HEK293 (cell line): ENCODE measurements around the gene HLF.

ENCODE experiments used
- CTCF ChIA-PET: fragments of 350-600 bp; formaldehyde crosslinking; extraction: SDS; loops from one replicate; lab custom pipeline; 2021; ENCODE audit warnings: antibody characterized with exemption; lab: Yijun Ruan, JAX
- POLR2A ChIA-PET: fragments of 300-600 bp; formaldehyde crosslinking; extraction: SDS; loops from one replicate; lab custom pipeline; 2020; ENCODE audit warnings: antibody characterized with exemption, inconsistent platforms; lab: Yijun Ruan, JAX
- H3K27ac ChIP-seq: fragments of 200-500 bp; sonication (Bioruptor generic); 2 replicates; pipeline ENCODE4 v1.5.1; 2014; ENCODE audit warnings: low read depth, low read length, control low read depth, inconsistent platforms; ENCODE audit errors: extremely low read depth
- H3K36me3 ChIP-seq, 2 experiments: fragments of 200-500 bp in 1 of 2; sonication (Bioruptor generic) in 1 of 2; 1 replicate in 1 of 2; 2 replicates in 1 of 2; pipeline ENCODE4 v1.5.1; 2014 to 2017; ENCODE audit warnings: inconsistent platforms in 2 of 2, low read length in 2 of 2; ENCODE audit not compliant: control insufficient read depth in 2 of 2, insufficient read depth in 1 of 2
- H3K4me1 ChIP-seq: fragments of 200-500 bp; sonication (Bioruptor generic); 2 replicates; pipeline ENCODE4 v1.5.1; 2014; ENCODE audit warnings: mild to moderate bottlenecking, low read length, inconsistent platforms; ENCODE audit not compliant: control insufficient read depth, insufficient read depth
- H3K4me3 ChIP-seq: 2 replicates; pipeline ENCODE4 v1.5.1; 2011; ENCODE audit warnings: low read depth, mild to moderate bottlenecking, control low read depth, low read length, moderate library complexity
- H3K9me3 ChIP-seq: fragments of 200-500 bp; sonication (Bioruptor generic); 2 replicates; pipeline ENCODE4 v1.5.1; 2014; ENCODE audit warnings: low read depth, low read length, inconsistent platforms; ENCODE audit not compliant: control insufficient read depth, insufficient read depth
- BCL11A ChIP-seq: fragments of 450-650 bp; formaldehyde crosslinking; IDR thresholded peaks from 2 replicates; pipeline ENCODE4 v1.5.1; 2016; ENCODE audit warnings: low read depth, missing biosample characterization, missing genetic modification characterization
- HOXC10 ChIP-seq: sonication (generic); formaldehyde crosslinking; IDR thresholded peaks from 2 replicates; pipeline ENCODE4 v1.8.1; 2023; ENCODE audit warnings: mild to moderate bottlenecking, missing genetic modification reagents
- KLF7 ChIP-seq: fragments of 450-650 bp; formaldehyde crosslinking; IDR thresholded peaks from 2 replicates; pipeline ENCODE4 v1.5.1; 2016; ENCODE audit warnings: missing biosample characterization, missing genetic modification characterization, borderline replicate concordance
- MZF1 ChIP-seq: fragments of 450-650 bp; formaldehyde crosslinking; IDR thresholded peaks from 2 replicates; pipeline ENCODE4 v1.5.1; 2017; ENCODE audit warnings: missing biosample characterization, missing genetic modification characterization, borderline replicate concordance
- RBAK ChIP-seq: fragments of 450-650 bp; formaldehyde crosslinking; IDR thresholded peaks from 2 replicates; pipeline ENCODE4 v1.5.1; 2016; ENCODE audit warnings: missing biosample characterization, missing genetic modification characterization
- SP3 ChIP-seq: fragments of 450-650 bp; formaldehyde crosslinking; IDR thresholded peaks from 2 replicates; pipeline ENCODE4 v1.5.1; 2016; ENCODE audit warnings: missing biosample characterization, missing genetic modification characterization
- SP7 ChIP-seq: fragments of 450-650 bp; formaldehyde crosslinking; IDR thresholded peaks from 2 replicates; pipeline ENCODE4 v1.5.1; 2016; ENCODE audit warnings: missing biosample characterization, missing genetic modification characterization
- TRIM28 ChIP-seq: IDR thresholded peaks from 2 replicates; pipeline ENCODE4 v1.6.1; 2011; ENCODE audit warnings: low read length, control low read depth, borderline replicate concordance
- ZFHX2 ChIP-seq: fragments of 450-650 bp; formaldehyde crosslinking; conservative IDR thresholded peaks from 2 replicates; pipeline ENCODE4 v1.5.1; 2016; ENCODE audit warnings: missing biosample characterization, missing genetic modification characterization
- ZFP37 ChIP-seq: fragments of 450-650 bp; formaldehyde crosslinking; IDR thresholded peaks from 2 replicates; pipeline ENCODE4 v1.5.1; 2016; ENCODE audit warnings: missing biosample characterization, missing genetic modification characterization
- ZNF10 ChIP-seq: fragments of 450-650 bp; formaldehyde crosslinking; IDR thresholded peaks from 2 replicates; pipeline ENCODE4 v1.5.1; 2017; ENCODE audit warnings: missing biosample characterization, missing genetic modification characterization
- ZNF157 ChIP-seq: fragments of 450-650 bp; formaldehyde crosslinking; IDR thresholded peaks from 2 replicates; pipeline ENCODE4 v1.5.1; 2016; ENCODE audit warnings: missing biosample characterization, missing genetic modification characterization
- ZNF211 ChIP-seq: fragments of 450-650 bp; formaldehyde crosslinking; IDR thresholded peaks from 2 replicates; pipeline ENCODE4 v1.5.1; 2016; ENCODE audit warnings: low read depth, missing biosample characterization, missing genetic modification characterization
- ZNF423 ChIP-seq: fragments of 450-650 bp; formaldehyde crosslinking; IDR thresholded peaks from 2 replicates; pipeline ENCODE4 v1.5.1; 2016; ENCODE audit warnings: missing biosample characterization, missing genetic modification characterization
- ZNF560 ChIP-seq: fragments of 450-650 bp; formaldehyde crosslinking; IDR thresholded peaks from 2 replicates; pipeline ENCODE4 v1.5.1; 2017; ENCODE audit warnings: missing biosample characterization, missing genetic modification characterization, borderline replicate concordance
- ZNF600 ChIP-seq: fragments of 450-650 bp; formaldehyde crosslinking; IDR thresholded peaks from 2 replicates; pipeline ENCODE4 v1.5.1; 2016; ENCODE audit warnings: missing biosample characterization, missing genetic modification characterization
- ZNF660 ChIP-seq: fragments of 450-650 bp; IDR thresholded peaks from 2 replicates; pipeline ENCODE4 v1.5.1; 2018; ENCODE audit warnings: missing biosample characterization, mild to moderate bottlenecking, missing genetic modification characterization
- ZNF677 ChIP-seq: fragments of 450-650 bp; IDR thresholded peaks from 2 replicates; pipeline ENCODE4 v1.5.0; 2018; ENCODE audit warnings: missing biosample characterization, mild to moderate bottlenecking, missing genetic modification characterization, moderate library complexity
- ZNF776 ChIP-seq: fragments of 450-650 bp; formaldehyde crosslinking; IDR thresholded peaks from 2 replicates; pipeline ENCODE4 v1.5.0; 2017; ENCODE audit warnings: missing biosample characterization, missing genetic modification characterization, borderline replicate concordance
- TF ChIP-seq, protein P1 (sequence below): fragments of 450-650 bp; formaldehyde crosslinking; IDR thresholded peaks from 2 replicates; pipeline ENCODE4 v1.5.1; 2017; ENCODE audit warnings: missing biosample characterization, mild to moderate bottlenecking, missing genetic modification characterization, moderate library complexity
- TF ChIP-seq, protein P2 (sequence below): fragments of 450-650 bp; IDR thresholded peaks from 2 replicates; pipeline ENCODE4 v1.5.1; 2018; ENCODE audit warnings: missing biosample characterization, missing genetic modification characterization
- TF ChIP-seq, protein P3 (sequence below): fragments of 450-650 bp; formaldehyde crosslinking; IDR thresholded peaks from 2 replicates; pipeline ENCODE4 v1.5.1; 2017; ENCODE audit warnings: missing biosample characterization, missing genetic modification characterization
- TF ChIP-seq, protein P4 (sequence below): fragments of 450-650 bp; formaldehyde crosslinking; IDR thresholded peaks from 2 replicates; pipeline ENCODE4 v1.5.1; 2016; ENCODE audit warnings: missing biosample characterization, missing genetic modification characterization
- TF ChIP-seq, protein P5 (sequence below): fragments of 450-650 bp; formaldehyde crosslinking; IDR thresholded peaks from 2 replicates; pipeline ENCODE4 v1.5.1; 2017; ENCODE audit warnings: missing biosample characterization, missing genetic modification characterization

HLF gene

DNA sequence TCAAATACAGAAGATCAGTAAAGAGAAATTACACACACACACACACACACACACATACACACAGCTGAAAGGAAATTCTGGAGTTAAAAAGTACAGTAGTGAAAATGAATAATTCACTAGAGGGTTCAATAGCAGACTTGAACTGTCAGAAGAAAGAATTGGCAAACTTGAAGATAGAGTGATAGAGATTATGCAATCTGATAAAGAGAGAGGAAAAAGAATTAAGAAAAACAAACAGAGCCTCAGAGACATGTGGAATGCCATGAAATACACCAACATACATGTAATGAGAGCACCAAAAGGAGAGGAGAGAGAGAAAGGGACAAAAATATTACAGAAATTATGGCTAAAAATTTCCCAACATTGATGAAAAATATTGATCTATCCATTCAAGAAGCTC lies 96.2 kb downstream of the HLF start (continued):
- TF ChIP-seq, protein P1, sequence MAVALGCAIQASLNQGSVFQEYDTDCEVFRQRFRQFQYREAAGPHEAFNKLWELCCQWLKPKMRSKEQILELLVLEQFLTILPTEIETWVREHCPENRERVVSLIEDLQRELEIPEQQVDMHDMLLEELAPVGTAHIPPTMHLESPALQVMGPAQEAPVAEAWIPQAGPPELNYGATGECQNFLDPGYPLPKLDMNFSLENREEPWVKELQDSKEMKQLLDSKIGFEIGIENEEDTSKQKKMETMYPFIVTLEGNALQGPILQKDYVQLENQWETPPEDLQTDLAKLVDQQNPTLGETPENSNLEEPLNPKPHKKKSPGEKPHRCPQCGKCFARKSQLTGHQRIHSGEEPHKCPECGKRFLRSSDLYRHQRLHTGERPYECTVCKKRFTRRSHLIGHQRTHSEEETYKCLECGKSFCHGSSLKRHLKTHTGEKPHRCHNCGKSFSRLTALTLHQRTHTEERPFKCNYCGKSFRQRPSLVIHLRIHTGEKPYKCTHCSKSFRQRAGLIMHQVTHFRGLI (tag by site-specific recombination): no peak
- TF ChIP-seq TRIM28 (peak; percentile 91), ZNF677 (no peak), KLF7 (tag by site-specific recombination) (no peak), RBAK (tag by site-specific recombination) (no peak)
- TF ChIP-seq, all 188 proteins: peak for 3

DNA sequence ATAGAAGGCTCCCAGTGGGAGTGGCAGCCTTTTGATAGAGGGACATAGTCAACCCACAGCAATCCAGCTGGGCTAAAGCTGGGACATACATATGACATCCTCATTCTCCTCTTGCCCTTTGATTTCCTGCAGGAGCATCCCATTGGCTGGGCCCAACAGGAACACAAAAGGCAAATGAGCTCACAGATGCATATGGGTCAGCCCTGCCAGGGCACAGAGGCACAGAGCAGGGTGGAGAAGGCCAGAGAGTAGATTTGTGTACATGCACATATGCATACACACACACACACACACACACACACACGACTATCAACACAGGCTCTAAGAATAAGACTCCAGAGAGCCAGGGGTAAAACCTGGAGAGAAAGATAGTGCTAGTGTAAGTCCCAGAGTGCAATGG lies 98.3 kb downstream of the HLF start:
- no peaks in the 10 kb centered on the region for H3K4me1 ChIP-seq
- no peak for TF ChIP-seq BCL11A (tag by site-specific recombination)
- TF ChIP-seq MZF1 (tag by site-specific recombination): no peak
- TF ChIP-seq, protein P2, sequence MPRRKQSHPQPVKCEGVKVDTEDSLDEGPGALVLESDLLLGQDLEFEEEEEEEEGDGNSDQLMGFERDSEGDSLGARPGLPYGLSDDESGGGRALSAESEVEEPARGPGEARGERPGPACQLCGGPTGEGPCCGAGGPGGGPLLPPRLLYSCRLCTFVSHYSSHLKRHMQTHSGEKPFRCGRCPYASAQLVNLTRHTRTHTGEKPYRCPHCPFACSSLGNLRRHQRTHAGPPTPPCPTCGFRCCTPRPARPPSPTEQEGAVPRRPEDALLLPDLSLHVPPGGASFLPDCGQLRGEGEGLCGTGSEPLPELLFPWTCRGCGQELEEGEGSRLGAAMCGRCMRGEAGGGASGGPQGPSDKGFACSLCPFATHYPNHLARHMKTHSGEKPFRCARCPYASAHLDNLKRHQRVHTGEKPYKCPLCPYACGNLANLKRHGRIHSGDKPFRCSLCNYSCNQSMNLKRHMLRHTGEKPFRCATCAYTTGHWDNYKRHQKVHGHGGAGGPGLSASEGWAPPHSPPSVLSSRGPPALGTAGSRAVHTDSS (tag by site-specific recombination): no peak
- no peak for TF ChIP-seq ZNF211 (tag by site-specific recombination)
- TF ChIP-seq ZNF157: no peak
- no peak for TF ChIP-seq ZNF560 (tag by site-specific recombination)
- TF ChIP-seq ZNF10 (tag by site-specific recombination): no peak
- no peak for TF ChIP-seq HOXC10 (CRISPR knock-in tag)
- TF ChIP-seq SP7 (tag by site-specific recombination): no peak
- no peak overlapping the region for H3K27ac ChIP-seq
- CTCF ChIA-PET: interaction anchor here (1.0 to 1.3 kb wide), 2 partner anchors 15 to 151 kb away, joined by 6 to 7 read pairs; no protein-coding TSS in a partner anchor
- no peaks in the 10 kb centered on the region for H3K36me3 ChIP-seq
- POLR2A ChIA-PET: no interaction called here
- H3K9me3 ChIP-seq: no peaks in the 10 kb centered on the region
- no peak overlapping the region for H3K4me3 ChIP-seq

DNA sequence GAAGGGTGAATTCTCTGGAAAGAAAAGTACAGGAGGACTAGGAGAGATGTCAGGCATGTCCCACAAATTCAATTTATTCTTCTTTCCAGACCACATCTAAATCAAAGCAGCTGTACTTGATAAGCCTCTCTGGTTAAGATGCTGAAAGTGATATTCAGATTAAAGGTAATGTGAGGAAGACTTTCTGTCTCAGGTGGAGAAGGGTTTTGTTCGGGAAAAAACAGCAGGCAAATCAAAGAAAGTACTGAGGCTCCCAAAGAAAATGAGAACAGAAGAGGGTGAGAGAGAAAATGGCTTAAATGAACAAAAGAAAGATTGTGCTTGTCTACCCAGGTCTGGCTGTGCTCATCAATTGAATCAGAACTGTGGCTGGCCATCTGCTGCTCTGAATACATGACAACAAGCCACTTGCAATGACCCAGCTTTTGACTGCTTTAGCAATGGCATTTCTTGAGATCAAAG lies 101.3 kb downstream of the HLF start:
- H3K27ac ChIP-seq: no peak overlapping the region
- ChIA-PET POLR2A (no interaction called here), CTCF (interaction anchor here (1.0 kb wide), 2 partner anchors 9 to 148 kb away, joined by 6 read pairs; no protein-coding TSS in a partner anchor)
- no peak overlapping the region for H3K4me3 ChIP-seq
- H3K9me3 ChIP-seq: no peaks in the 10 kb centered on the region
- no peaks in the 10 kb centered on the region for H3K36me3 ChIP-seq
- no peak for TF ChIP-seq ZFP37 (tag by site-specific recombination)
- TF ChIP-seq, protein P3, sequence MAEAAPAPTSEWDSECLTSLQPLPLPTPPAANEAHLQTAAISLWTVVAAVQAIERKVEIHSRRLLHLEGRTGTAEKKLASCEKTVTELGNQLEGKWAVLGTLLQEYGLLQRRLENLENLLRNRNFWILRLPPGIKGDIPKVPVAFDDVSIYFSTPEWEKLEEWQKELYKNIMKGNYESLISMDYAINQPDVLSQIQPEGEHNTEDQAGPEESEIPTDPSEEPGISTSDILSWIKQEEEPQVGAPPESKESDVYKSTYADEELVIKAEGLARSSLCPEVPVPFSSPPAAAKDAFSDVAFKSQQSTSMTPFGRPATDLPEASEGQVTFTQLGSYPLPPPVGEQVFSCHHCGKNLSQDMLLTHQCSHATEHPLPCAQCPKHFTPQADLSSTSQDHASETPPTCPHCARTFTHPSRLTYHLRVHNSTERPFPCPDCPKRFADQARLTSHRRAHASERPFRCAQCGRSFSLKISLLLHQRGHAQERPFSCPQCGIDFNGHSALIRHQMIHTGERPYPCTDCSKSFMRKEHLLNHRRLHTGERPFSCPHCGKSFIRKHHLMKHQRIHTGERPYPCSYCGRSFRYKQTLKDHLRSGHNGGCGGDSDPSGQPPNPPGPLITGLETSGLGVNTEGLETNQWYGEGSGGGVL (tag by site-specific recombination): no peak
- TF ChIP-seq ZNF600 (tag by site-specific recombination): no peak
- no peak for TF ChIP-seq ZNF776
- TF ChIP-seq ZNF423 (tag by site-specific recombination): no peak
- TF ChIP-seq, protein P4, sequence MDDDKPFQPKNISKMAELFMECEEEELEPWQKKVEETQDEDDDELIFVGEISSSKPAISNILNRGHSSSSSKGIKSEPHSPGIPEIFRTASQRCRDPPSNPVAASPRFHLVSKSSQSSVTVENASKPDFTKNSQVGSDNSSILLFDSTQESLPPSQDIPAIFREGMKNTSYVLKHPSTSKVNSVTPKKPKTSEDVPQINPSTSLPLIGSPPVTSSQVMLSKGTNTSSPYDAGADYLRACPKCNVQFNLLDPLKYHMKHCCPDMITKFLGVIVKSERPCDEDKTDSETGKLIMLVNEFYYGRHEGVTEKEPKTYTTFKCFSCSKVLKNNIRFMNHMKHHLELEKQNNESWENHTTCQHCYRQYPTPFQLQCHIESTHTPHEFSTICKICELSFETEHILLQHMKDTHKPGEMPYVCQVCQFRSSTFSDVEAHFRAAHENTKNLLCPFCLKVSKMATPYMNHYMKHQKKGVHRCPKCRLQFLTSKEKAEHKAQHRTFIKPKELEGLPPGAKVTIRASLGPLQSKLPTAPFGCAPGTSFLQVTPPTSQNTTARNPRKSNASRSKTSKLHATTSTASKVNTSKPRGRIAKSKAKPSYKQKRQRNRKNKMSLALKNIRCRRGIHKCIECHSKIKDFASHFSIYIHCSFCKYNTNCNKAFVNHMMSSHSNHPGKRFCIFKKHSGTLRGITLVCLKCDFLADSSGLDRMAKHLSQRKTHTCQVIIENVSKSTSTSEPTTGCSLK (tag by site-specific recombination): no peak
- TF ChIP-seq, protein P5, sequence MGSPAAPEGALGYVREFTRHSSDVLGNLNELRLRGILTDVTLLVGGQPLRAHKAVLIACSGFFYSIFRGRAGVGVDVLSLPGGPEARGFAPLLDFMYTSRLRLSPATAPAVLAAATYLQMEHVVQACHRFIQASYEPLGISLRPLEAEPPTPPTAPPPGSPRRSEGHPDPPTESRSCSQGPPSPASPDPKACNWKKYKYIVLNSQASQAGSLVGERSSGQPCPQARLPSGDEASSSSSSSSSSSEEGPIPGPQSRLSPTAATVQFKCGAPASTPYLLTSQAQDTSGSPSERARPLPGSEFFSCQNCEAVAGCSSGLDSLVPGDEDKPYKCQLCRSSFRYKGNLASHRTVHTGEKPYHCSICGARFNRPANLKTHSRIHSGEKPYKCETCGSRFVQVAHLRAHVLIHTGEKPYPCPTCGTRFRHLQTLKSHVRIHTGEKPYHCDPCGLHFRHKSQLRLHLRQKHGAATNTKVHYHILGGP (tag by site-specific recombination): no peak
- no peak for TF ChIP-seq ZFHX2 (tag by site-specific recombination)
- TF ChIP-seq ZNF677: no peak
- TF ChIP-seq ZNF660 (tag by site-specific recombination): no peak
- no peak for TF ChIP-seq SP3 (tag by site-specific recombination)
- H3K4me1 ChIP-seq: no peaks in the 10 kb centered on the region
